Fibroblast of skin of scalp (primary cell): ENCODE measurements around the gene DAB2.
A peak's percentile ranks its signal among the peaks of the same experiment; 100 is the strongest.

Source experiments
- DNase-seq: peaks from one replicate; pipeline ENCODE4 v3.0.0-alpha.2; 2013

The DAB2 gene

DNA sequence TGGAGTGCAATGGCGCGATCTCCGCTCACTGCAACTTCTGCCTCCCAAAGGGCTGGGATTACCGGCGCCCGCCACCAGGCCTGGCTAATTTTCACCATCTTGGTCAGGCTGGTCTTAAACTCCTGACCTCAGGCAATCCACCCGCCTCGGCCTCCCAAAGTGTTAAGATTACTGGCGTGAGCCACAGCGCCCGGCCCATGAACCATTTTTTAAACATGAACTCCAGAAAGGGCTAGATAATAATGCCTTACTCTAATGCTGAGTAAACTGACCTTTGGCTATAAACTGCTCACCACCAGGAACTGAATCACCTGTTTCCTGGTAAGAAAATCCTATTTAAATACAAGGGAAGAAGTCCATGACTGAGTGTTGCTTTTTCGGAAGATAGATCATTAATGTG is 23.2 kb upstream of the DAB2 start:
- no peak for DNase-seq

DNA sequence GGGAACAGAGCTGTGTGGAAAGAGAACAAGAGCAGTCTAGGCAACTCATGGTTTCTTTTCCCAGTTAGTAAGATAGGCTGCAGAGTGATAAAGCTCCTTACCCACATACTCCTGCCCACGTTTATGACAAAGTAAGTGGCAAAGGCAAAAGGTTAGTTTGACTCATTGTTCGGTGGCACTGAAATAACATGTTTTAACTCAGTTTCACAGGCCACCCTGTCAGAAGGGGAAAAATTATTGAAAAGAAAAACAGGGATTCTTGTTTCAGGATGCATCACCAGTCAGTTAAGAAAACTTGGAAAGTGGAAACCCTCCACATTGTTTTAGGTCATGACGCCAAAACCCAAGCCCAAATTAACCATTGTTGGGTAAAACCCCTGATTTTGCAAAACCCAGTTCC is 22.3 kb upstream of the DAB2 start:
- DNase-seq = peak; percentile 21

DNA sequence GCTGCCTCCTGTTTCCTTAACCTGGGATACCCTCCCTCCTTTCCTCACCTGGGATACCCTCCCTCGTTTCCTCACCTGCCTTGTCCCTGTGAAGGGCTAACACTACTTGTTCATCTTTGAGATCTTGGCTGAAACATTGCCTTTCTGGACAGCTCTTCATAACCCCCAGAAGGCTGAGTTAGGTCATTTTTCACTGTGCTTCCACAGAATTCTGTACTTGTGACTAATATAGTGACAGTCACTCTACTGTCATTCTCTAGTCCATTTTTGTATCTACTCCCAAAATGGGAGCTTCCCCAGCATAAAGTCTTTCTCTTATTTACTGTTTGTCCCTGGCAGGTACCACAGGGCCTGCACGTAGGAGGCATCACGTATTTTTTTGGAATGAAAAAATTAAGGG is 21.5 kb upstream of the DAB2 start:
- peak; percentile 31 for DNase-seq

DNA sequence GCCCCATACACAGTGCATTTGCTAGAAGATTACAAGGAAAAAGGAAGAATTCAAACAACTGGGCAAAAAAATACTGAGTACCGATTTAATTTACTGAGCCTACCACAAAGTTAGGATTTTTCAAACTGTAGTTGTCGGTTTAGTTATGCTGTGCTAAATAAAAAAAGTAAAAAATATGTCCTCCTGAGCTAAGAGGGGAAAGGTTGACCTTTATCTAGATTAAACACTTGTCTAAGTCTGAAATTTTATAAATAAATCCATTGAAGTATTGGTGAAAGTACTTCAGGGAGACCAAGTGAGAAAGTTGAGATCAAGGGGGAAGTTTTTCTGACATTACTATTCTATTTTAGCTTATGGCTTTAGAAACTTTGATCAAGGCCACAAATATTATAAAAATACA is 19.1 kb upstream of the DAB2 start:
- DNase-seq = no peak

DNA sequence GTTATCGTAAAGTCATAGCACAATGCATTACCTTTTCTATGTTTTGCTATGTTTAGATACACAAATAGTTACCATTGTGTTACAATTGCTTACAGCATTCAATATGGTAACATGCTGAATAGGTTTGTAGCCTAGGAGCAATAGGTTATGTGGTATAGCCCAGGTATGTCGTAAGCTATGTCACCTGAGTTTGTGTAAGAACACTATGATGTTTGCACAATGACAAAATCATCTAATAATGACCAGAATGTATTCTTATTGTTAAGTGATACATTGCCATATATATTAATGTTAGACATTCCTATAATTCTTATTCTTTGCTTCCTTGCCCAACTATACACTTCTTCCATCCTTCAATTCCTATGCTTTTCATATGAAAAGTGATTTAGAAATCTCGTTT is 18.2 kb upstream of the DAB2 start:
- no peak for DNase-seq

DNA sequence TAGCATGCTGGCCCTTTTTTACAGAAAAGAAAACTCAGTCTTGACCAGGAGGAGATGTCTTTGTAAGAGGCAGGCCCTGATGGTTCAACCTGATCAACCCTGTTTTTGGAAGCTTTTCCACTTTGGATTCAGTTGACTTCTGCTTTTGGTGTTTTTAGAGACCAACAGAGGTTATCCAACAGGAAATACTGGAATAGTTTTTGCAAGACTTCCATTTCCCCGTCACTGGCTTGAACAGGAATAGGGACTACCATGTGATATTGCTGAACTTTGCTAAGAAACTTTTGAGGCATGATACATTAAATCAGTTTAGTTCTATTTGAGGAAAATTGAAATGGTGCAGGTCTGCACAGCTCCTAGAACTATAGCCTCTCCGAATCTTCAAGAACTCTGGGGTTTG is 17.1 kb upstream of the DAB2 start:
- DNase-seq = no peak

DNA sequence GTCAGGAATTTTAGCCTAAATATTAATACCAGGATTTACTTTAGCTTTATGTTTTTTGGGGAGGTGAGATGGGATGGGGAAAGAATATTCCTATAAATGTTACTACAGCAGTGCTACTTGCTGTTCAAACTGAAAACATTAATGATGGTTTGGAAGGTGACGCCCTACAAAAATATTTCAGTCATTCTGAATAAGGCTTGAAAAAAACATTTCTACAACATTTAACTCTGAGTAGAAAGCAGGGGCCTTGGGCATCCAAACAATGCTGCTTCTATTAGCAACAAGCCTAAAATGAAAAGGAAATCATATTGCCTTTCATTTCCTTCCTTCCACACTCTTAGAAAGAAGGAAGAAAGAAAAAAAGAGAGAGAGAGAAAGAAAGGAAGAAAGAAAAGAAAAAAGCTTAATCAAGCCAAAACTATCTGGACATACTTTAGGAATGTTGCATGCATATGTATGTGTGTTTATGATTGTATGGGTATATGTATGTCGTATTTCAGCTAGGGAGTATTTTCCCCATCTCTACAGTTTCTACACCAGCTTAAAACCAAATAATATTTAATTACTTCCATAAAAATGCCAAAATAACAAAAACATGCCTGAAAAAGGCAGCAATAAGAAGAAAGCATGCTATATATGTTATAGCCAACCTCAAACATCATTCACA is 16.3 kb upstream of the DAB2 start:
- DNase-seq = peak; percentile 61

DNA sequence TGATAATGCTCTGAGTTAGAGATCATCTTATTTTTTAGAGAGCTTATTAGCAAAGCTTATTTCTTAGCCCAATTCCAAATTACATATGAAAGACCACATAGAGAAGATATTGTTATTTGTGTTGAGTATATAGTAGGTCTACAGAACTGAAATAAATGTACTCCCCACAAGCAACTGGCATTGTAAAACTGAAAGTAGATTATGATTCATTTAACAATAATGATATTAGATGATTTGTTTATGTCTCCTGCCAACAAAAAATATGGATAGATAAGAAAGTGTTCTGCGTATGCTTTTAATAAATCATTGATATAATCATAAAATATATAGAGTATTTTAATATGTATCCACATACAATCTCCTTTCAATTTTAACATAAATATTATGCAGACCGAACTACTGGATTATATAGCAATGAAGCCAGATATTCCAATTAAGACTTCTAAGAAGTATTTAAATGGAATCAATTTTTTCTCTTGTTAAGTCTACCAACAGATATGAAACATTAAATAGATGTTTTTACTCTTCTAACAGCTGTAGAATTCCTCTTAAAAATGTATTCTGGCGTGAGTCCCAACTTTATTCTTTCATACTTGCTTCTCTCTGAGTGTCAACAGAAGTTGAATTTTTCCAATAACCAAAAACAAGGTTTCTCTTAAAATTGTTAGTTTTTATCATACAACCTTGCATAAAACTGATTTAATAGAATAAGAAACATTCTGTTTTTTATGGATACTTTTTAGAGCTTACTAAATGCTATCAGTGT is 15.6 kb upstream of the DAB2 start:
- no peak for DNase-seq

DNA sequence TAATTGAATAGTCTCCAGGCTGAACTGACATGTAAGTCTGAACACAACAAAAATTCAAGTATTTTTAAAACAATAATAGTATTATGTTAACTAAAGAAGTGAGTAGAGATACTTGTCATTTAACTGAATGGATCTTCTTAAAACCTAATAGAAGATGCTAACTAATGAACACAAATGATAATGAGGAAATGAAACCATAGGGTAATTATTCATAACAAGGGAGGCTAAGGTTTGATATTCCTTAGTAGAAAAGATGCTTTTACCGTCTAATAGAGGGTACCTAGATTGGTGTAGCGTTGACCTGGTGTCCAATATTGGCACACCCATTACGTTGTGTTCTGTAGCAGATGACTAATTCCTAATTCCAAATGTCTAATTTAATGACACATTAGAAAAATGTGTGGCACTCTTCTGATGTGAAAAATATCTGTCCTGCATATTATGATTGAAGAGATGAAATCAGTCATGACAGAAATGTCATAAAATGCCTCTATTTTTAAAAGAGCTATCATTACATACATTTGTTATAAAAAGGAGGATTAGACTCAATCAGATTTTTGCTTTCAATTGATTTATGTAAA is 14.9 kb upstream of the DAB2 start:
- no peak for DNase-seq

DNA sequence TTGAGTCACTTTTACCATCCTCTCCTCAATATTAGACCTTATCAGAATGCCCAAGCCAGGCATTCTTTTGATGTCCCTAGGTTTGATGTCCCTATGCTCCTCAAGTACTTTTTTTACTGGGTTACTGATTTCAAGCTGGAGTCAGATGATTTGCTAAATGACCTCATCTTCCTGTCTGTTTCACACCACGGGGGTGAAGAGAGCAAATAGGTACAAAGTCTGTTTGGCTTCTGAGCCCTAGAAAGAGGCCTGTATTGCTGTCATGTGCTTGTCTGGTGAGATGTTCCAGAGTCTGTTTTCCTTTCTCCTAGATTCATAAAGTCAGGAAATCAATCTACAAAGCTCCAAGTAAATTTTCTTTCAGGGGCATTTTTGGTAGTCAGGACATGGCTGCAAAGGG is 12.7 kb upstream of the DAB2 start:
- DNase-seq = no peak

DNA sequence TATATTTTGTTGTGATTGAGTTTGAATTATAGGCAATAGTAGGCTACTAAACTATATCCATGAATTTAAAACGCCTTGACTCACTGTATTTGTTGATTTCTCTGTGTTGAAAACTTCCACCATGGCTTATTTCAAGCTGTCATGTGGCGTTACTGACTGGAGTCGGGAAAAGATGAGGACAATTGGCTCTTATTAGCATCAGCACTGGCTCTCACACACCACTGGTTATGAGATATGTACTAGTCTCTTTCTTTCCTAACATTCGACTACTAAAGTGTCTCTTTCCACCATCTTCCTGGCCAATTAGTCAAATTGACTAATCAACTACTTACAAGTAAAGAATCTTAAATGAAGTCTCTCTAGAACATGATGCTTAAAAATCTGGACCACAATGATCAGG is 9.1 kb upstream of the DAB2 start:
- no peak for DNase-seq

DNA sequence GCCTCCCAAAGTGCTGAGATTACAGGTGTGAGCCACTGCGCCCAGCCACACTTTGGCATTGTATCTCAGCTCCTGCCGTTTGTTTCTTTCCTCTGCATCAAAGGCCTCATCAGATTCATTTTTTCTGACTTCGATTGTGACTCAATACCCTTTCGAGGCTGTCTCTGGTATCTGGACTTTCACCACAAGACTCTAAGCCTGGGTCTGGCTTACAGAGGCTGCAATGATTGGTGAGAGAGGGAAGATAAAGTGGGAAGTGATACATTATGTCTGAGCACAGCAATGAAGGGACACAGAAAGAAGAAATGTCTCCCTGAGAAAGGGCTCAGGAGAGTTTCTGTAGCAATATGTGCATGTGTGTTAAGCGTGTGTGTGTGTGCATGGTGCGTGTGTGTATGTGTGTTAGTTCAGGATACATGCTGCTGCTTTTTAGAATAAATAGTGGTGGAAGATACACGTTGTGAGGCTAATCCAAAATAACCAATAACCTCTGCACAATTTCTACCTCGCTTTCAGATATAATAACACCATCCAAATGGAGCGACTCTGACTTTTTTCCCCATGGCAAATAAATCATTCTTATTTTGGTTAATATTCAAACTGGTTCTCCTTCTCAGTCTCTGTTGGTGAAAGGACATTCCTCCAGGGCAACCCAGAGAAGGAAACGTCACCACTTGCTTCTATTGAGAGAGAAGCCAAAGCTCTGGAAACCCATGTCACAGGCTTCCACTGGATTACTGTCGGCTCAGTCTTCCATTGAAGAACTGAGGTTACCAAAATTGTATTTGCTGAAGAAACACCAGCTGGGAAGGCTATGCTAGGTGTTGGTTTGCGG is 8.1 kb upstream of the DAB2 start:
- no peak for DNase-seq

DNA sequence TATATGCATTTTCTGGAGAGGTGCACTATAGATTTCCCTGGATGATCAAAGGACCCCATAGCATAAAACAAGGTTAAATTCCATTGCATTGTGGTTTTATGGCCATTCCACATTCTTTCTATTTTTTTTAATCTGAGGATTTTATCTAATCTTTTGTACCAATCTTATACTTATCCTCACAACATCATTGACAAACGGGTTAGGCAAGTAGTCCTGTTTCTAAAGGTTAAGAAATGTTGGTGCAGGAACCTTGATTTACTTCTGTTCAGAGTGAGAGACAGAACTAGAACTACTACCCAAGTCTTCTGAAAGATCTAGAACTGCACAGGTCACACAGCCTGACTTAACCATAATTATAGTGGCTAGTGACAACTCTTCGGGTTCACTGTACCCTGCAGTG is 5.7 kb upstream of the DAB2 start:
- no peak for DNase-seq

DNA sequence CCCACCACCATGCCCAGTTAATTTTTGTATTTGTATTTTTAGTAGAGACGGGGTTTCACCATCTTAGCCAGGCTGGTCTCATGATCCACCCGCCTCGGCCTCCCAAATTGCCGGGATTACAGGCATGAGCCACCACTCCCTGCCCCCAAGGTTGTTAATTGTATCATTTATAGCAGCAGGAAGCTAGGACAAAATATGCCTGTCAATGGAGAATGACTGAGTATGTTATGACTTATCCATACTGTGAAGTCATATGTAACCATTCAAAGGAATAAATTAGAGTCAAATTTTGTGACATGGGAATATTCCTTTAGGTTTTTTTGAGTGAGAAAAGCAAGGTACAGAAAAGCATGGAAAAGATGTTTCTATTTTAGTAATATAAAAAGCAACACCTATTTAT is 3.9 kb upstream of the DAB2 start:
- no peak for DNase-seq

DNA sequence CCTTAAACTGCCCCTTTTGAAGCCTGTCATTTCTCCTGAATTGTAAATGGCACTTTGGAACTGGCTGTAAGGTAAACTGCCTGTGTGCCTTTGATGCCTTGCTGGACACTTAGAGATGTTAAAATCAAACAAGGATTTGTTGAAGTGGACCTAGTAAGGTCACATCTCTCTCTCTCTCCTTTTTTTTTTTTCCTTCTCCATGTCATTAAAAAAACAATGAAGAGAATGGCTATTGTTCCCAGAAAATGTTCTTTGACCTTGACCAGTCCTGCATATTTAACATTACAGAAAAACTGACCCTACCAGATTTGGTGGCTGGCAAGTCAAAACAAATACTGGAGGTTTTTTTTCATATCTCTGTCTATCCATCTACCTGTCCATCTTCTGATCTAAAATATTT is 2.9 kb upstream of the DAB2 start:
- DNase-seq = no peak

DNA sequence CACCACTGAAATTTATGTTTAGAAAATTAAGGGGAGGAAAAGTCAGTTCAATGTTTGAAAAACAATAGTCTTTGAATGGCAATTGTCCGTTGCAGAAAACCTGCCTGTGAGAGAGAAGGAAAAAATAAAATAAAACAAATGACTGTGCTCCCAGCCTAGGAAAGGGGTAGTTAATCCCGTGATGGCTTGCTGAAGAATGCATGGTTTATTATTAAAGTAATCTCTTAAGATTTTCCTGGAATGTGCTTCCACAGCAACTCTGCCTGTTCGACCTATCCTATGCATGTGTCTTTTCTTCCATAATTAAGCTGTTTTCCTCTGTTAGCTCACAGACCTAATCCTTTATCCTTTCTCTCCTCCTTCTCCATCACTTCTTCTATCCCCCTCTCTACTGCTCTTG is 2.4 kb upstream of the DAB2 start:
- DNase-seq = peak; percentile 81

DNA sequence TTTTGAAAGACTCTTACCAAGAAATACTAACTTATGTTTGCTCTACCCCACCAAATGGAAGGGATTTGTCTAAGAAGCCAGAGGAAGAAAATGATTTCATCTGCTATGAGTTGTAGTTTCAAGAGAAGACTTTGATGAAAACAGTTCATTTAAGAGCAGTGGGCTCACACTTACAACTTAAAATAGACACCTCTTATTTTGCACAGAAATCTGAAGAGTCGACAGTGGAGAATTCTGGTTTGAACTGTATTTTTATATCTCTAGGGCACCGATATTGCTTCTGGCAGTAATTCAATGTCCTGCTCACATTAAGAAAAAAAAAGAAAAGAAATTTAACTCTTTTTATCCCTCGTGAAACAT is 1.9 kb upstream of the DAB2 start:
- no peak for DNase-seq

DNA sequence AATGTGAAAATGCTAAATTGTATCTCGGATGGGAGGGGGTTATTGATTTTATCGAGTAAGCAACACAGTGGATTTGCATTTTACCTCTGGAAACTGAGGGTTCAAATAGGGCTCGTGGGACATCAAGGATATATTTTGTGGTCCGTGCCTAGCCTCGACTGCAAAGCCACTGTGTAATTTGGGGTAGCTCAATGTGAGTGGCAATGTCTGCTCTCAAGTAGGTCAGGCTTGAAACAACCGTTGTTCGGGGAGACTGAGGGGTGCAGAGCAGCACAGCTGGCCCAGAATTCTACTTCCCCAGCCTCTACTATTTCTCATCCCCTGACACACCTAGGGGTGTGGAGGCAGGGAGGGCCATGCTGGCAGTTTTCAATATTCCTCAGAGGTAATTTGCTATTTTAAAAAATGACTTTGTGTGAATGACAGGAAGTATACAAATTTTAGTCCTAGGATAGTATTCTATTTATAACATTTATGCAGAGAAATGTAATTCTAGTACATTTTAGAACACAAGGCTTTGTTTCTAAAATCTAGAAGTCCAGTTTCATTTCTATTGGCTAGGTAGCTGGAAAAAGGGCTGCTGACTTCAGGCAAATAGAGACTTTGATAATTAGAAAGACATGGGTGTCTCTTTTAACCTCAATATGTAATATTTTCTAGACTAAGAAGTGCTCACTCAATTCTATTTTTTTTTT is 1.4 kb upstream of the DAB2 start:
- DNase-seq = no peak

DNA sequence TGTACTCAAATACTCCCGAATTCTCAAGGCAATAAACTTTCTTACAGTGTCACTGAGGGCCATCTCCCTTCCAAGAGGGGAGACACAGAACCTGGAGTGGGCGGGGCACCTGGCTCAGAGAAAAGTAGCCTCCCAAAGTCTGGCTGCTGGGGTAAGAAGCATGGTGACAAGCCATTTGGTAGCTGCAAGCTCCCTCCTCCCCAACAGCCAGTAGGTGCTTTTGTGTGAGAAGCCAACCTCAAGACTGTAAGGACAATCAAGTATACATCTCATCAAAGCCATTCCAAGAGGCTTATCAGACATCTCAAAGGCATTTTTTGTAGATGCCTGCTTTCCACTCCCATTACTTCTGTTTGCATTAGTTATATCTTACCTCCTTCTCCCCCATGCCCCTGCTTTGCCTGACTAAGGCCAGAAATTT is 1.4 kb downstream of the DAB2 start:
- peak; percentile 59 for DNase-seq

DNA sequence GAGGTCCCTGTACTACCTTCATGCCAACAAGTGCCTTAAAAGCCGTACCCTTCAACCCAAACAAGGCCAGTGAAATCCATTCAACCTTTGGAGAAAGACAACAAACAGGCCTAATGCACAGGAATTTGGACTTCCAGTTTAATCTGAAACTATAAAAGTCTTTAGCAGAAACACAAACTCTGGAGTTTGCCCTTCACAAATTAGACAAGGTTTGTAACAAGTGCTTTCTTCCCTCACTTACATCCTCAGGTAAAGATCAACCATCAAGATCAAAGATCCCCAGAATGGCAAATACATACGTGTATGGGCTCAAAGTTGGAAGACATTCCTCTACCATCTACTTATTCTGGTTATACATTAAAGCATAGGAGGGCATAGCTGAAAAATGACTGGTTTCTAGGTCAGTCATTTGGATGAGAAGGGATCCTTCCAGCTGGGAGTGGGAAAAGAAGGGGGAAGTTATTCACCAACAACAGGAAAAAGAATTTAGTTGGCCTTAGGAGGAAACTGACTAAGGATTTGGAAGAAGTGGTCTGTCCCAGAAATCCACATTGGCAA is 2.0 kb downstream of the DAB2 start:
- no peak for DNase-seq

DNA sequence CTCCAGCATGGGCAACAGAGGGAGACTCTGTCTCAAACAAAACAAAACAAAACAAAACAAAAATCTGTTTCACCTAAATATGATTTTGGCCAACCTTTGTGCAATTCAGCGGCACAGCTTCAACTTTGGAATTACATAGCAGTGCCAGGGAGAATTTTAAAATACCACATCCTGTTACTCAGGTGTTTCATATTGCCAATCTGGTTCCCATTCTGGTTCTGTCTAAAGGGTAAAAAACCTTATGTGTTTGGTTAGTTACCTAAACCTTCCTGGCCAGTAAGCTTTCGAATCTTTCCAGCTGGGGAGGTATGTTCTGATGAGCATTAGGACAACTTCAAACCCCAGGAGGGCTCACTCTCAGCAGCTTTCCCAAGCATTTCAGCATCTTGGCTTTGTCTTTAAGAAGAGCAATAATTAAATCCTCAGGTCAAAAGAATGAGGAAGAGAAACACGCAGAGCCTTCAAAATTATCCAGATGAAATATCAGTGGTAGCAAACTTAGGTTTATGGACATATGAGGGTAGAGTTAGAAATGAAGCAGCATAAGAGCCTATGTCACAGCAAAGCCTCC is 2.7 kb downstream of the DAB2 start:
- peak; percentile 59 for DNase-seq
